ENCODE measurements around the gene HHIPL2. TPM values are rescaled to one million over a fixed set of nuclear protein-coding genes. Genes with fewer than 3 reads are reported as not detected.

The HHIPL2 gene
- total and polyA plus RNA-seq, 10 of the 15 experiments (the other 5 are each of a cell fraction or from before 2014, with no cell fraction given) = 0.06 to 0.29 (median 0.09) TPM; not detected in 3

DNA sequence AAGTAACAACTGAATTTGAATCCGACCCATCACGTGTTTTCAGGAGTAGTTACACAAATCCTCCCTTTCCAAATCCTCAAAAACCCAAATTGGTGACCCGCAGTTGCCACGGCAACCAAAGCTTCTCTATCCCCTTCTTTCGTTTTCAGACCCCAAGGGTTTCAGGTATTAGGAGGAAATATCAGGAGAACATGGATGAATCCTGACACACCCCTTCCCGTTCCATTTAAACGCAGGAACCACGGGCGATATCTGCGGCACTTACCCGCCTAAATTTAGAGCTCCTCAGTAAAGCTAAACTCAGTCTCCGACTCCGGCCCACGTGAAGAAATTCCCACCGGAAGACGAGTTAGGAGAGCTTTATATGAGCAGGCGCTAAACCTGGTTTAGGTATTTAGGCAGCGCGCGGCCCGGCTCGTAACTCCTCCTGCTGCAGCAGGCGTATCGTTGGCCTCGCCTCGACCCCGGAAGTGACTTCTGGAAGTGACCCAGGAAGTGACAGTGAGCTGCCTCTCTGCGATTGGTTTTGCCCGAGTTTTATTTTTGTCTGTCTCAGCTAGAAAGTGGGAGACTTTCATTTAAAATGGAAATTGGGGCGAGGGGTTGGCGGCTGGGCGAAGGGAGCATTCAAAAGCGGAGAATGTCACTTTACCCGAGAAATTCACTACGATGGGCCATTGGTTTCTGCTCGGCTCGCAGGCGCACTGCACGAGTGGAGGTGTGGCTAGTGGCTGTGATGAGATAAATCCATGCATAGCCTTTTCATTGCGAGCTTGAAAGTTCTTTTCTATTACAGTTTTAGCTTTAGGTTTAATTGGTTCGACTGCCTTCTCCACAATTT is 41.8 kb upstream of the HHIPL2 start, which contains the start of gene TAF1A (continued):
- TF ChIP-seq, protein P1, sequence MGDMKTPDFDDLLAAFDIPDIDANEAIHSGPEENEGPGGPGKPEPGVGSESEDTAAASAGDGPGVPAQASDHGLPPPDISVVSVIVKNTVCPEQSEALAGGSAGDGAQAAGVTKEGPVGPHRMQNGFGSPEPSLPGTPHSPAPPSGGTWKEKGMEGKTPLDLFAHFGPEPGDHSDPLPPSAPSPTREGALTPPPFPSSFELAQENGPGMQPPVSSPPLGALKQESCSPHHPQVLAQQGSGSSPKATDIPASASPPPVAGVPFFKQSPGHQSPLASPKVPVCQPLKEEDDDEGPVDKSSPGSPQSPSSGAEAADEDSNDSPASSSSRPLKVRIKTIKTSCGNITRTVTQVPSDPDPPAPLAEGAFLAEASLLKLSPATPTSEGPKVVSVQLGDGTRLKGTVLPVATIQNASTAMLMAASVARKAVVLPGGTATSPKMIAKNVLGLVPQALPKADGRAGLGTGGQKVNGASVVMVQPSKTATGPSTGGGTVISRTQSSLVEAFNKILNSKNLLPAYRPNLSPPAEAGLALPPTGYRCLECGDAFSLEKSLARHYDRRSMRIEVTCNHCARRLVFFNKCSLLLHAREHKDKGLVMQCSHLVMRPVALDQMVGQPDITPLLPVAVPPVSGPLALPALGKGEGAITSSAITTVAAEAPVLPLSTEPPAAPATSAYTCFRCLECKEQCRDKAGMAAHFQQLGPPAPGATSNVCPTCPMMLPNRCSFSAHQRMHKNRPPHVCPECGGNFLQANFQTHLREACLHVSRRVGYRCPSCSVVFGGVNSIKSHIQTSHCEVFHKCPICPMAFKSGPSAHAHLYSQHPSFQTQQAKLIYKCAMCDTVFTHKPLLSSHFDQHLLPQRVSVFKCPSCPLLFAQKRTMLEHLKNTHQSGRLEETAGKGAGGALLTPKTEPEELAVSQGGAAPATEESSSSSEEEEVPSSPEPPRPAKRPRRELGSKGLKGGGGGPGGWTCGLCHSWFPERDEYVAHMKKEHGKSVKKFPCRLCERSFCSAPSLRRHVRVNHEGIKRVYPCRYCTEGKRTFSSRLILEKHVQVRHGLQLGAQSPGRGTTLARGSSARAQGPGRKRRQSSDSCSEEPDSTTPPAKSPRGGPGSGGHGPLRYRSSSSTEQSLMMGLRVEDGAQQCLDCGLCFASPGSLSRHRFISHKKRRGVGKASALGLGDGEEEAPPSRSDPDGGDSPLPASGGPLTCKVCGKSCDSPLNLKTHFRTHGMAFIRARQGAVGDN (IDR thresholded peaks at IDR 0.05) = peak; percentile 90
- TF ChIP-seq, protein P2, sequence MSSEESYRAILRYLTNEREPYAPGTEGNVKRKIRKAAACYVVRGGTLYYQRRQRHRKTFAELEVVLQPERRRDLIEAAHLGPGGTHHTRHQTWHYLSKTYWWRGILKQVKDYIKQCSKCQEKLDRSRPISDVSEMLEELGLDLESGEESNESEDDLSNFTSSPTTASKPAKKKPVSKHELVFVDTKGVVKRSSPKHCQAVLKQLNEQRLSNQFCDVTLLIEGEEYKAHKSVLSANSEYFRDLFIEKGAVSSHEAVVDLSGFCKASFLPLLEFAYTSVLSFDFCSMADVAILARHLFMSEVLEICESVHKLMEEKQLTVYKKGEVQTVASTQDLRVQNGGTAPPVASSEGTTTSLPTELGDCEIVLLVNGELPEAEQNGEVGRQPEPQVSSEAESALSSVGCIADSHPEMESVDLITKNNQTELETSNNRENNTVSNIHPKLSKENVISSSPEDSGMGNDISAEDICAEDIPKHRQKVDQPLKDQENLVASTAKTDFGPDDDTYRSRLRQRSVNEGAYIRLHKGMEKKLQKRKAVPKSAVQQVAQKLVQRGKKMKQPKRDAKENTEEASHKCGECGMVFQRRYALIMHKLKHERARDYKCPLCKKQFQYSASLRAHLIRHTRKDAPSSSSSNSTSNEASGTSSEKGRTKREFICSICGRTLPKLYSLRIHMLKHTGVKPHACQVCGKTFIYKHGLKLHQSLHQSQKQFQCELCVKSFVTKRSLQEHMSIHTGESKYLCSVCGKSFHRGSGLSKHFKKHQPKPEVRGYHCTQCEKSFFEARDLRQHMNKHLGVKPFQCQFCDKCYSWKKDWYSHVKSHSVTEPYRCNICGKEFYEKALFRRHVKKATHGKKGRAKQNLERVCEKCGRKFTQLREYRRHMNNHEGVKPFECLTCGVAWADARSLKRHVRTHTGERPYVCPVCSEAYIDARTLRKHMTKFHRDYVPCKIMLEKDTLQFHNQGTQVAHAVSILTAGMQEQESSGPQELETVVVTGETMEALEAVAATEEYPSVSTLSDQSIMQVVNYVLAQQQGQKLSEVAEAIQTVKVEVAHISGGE (CRISPR knock-in tag; IDR thresholded peaks at IDR 0.05) = no peak
- TF ChIP-seq MYB (IDR thresholded peaks at IDR 0.05; ENCODE audit: borderline replicate concordance, low read depth, low read length) (no peak), SRF (IDR thresholded peaks at IDR 0.05; ENCODE audit: low read depth in 2 of 2, low read length in 2 of 2) (peak; percentile 26 to 38; a peak in 1 of 4 replicates), FOXK2 (IDR thresholded peaks at IDR 0.05) (no peak; the same call in 1 of the 2 replicates), LARP7 (IDR thresholded peaks at IDR 0.05) (no peak; the same call in 1 of the 2 replicates), SREBF2 (IDR thresholded peaks at IDR 0.05; ENCODE audit: low read length) (no peak; the same call in 1 of the 2 replicates), EED (IDR thresholded peaks at IDR 0.05; ENCODE audit: low read depth) (no peak), SUPT20H (IDR thresholded peaks at IDR 0.05; ENCODE audit: borderline replicate concordance, control insufficient read depth, low read depth, low read length) (no peak), CBX3 (IDR thresholded peaks at IDR 0.05; ENCODE audit: borderline replicate concordance, low read depth) (no peak), CEBPB (IDR thresholded peaks at IDR 0.05; ENCODE audit: borderline replicate concordance in 1 of 2, low read depth in 2 of 2, low read length in 2 of 2) (no peak), BCL11A (IDR thresholded peaks at IDR 0.05; ENCODE audit: low read depth, low read length) (no peak), MEF2A (IDR thresholded peaks at IDR 0.05; ENCODE audit: insufficient read depth, low read depth, low read length) (peak; percentile 45; the same call in 1 of the 2 replicates), POU2F2 (IDR thresholded peaks at IDR 0.05; ENCODE audit: borderline replicate concordance, low read depth, low read length) (peak; percentile 39; the same call in 1 of the 3 replicates), TARDBP (IDR thresholded peaks at IDR 0.05; ENCODE audit: borderline replicate concordance) (no peak), POLR2A (IDR thresholded peaks at IDR 0.05; ENCODE audit: low read depth, low read length) (peak; percentile 84)
- TF ChIP-seq, protein P3, sequence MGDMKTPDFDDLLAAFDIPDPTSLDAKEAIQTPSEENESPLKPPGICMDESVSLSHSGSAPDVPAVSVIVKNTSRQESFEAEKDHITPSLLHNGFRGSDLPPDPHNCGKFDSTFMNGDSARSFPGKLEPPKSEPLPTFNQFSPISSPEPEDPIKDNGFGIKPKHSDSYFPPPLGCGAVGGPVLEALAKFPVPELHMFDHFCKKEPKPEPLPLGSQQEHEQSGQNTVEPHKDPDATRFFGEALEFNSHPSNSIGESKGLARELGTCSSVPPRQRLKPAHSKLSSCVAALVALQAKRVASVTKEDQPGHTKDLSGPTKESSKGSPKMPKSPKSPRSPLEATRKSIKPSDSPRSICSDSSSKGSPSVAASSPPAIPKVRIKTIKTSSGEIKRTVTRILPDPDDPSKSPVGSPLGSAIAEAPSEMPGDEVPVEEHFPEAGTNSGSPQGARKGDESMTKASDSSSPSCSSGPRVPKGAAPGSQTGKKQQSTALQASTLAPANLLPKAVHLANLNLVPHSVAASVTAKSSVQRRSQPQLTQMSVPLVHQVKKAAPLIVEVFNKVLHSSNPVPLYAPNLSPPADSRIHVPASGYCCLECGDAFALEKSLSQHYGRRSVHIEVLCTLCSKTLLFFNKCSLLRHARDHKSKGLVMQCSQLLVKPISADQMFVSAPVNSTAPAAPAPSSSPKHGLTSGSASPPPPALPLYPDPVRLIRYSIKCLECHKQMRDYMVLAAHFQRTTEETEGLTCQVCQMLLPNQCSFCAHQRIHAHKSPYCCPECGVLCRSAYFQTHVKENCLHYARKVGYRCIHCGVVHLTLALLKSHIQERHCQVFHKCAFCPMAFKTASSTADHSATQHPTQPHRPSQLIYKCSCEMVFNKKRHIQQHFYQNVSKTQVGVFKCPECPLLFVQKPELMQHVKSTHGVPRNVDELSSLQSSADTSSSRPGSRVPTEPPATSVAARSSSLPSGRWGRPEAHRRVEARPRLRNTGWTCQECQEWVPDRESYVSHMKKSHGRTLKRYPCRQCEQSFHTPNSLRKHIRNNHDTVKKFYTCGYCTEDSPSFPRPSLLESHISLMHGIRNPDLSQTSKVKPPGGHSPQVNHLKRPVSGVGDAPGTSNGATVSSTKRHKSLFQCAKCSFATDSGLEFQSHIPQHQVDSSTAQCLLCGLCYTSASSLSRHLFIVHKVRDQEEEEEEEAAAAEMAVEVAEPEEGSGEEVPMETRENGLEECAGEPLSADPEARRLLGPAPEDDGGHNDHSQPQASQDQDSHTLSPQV (IDR thresholded peaks at IDR 0.05) = no peak
- TF ChIP-seq, protein P4, sequence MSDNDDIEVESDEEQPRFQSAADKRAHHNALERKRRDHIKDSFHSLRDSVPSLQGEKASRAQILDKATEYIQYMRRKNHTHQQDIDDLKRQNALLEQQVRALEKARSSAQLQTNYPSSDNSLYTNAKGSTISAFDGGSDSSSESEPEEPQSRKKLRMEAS (IDR thresholded peaks at IDR 0.05; ENCODE audit: low read depth, low read length) = peak; percentile 80

All from GM12878 (cell line).